Ammon's horn (tissue), 1 donor: Measurements from ENCODE around the gene SSH2.
"Not testable (repeated sequence)": the region's sequence is repeated elsewhere in the genome, so short reads cannot be mapped to it uniquely, and the experiment has no call there.

Experiments
- DNase-seq: peaks from one replicate; pipeline ENCODE4 v3.0.0-alpha.2; 2016; ENCODE audit warnings: low spot score

Gene SSH2, protein sequence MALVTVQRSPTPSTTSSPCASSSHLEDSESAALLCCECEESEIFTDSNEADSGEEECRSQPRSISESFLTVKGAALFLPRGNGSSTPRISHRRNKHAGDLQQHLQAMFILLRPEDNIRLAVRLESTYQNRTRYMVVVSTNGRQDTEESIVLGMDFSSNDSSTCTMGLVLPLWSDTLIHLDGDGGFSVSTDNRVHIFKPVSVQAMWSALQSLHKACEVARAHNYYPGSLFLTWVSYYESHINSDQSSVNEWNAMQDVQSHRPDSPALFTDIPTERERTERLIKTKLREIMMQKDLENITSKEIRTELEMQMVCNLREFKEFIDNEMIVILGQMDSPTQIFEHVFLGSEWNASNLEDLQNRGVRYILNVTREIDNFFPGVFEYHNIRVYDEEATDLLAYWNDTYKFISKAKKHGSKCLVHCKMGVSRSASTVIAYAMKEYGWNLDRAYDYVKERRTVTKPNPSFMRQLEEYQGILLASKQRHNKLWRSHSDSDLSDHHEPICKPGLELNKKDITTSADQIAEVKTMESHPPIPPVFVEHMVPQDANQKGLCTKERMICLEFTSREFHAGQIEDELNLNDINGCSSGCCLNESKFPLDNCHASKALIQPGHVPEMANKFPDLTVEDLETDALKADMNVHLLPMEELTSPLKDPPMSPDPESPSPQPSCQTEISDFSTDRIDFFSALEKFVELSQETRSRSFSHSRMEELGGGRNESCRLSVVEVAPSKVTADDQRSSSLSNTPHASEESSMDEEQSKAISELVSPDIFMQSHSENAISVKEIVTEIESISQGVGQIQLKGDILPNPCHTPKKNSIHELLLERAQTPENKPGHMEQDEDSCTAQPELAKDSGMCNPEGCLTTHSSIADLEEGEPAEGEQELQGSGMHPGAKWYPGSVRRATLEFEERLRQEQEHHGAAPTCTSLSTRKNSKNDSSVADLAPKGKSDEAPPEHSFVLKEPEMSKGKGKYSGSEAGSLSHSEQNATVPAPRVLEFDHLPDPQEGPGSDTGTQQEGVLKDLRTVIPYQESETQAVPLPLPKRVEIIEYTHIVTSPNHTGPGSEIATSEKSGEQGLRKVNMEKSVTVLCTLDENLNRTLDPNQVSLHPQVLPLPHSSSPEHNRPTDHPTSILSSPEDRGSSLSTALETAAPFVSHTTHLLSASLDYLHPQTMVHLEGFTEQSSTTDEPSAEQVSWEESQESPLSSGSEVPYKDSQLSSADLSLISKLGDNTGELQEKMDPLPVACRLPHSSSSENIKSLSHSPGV (N-terminal part only)

DNA sequence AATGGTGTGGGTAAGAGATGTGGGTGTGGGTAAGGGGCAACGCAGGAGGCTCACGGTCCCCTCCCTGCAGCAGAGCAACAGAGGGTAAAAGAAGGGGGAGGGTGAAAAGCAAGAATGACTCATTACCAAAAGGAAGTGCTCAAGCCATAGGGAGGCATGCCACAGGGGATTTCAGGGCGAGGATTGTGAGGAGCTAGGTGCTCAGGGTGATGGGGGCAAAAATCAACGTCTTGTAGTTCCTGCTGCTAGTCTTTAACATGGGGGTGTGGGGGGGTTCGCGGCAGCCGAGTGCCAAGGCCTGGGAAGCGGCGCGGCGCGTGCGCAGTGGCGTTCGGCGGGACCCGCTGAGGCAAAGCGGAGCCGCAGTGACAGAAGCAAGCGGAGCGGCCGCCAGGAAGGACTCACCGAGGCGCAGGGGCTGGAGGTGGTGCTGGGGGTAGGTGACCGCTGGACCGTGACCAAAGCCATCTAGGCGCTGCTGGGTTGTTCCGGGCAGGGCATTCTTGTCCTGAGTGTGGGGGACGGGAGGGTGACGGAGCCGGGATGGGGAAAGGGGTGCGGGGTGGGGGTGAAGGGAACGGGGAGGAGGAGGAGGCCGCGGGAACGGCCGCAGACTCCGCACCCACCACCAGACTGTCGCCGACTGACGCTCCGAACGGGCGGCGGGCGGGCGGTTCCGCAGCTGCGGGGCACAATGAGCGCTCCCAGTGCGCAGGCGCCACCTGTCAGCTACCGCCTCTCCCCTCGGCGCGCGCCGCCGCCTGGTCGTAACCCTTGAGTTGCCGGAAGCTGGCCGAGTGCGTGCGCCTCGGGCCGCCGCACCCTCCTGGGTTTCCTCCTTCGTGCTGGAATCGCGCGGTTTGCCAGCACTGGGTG is at the start of gene SSH2:
Gene SSH2, minus strand, starts transcription at position 696 of the 876 bp plus-strand sequence. Its CDS starts 228 bp downstream, at position 468.
- DNase-seq: peak; percentile 91

DNA sequence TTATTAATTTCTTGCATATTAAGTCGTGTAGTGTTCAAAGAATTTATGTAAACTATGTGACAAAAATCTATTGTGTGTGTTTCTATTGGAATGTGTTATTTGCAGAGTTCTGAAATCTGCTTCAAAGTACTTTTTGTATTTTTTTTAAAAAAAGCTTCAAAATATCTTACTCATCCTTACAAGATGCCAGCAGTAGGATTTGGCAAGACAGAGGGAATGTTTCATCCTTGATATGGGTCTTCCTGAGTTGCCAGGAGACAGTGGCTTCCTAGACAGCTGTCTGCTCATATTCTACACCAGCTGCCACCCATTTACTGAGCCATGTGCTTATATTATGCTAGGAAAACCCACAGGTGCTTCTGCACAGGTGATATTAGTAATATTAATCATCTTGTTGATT is 47.8 kb upstream of the SSH2 start:
- DNase-seq: peak; percentile 20

DNA sequence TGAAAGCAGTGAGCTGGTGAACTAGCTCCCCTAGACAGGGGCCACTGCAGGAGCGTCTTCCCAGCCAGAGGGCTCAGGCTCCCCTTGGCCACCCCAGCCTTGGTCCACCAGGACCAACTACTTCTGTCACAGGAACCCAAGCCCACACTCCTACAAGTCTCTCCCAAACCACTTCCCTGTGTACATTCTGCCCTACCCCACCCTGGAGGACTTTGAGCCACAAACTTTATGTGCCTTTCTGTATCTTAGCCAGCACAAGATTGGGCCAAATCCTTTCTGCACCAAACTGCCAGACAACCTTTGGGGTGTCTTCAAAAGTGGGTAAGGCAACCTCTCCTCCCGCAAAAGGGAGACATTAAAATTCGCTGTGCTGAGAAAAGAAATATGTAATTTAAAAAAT is 43.0 kb upstream of the SSH2 start:
- DNase-seq: no peak

DNA sequence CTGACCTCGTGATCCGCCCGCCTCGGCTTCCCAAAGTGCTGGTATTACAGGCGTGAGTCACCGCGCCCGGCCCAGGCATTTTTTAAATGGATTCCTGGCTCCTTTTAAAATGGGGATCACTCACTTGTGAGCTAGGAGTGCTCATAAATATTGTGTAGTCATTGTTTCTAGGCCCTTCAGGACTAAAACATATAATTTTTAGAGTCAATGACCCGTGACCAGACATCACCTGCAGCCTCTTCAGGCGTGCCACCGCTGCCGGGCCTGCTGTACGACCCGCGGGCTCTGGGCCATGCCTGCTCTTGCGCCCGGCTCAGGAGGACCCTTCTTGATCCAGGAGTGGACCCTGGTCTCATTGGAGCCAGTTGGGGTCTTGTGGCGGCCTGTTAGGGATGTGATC is 42.2 kb upstream of the SSH2 start:
- DNase-seq: no peak

DNA sequence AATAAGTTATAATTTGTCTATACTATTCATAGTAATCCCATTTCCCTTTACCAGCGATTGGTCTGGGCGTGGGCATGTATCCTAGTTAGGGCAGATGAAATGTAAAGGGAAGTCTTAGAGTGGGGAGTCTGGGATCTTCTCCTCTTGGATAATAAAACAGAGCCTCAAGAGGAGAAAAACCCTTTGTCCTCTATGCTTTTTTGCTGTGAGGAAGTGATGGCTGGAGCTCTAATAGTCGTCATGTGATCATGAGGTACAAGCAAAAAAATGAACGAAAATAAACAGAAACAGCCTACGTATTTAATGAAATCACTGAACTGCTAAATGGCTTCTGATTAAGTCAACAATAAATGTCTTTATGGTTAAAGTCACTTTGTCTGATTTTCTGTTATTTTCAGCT is 38.2 kb upstream of the SSH2 start:
- DNase-seq: no peak

DNA sequence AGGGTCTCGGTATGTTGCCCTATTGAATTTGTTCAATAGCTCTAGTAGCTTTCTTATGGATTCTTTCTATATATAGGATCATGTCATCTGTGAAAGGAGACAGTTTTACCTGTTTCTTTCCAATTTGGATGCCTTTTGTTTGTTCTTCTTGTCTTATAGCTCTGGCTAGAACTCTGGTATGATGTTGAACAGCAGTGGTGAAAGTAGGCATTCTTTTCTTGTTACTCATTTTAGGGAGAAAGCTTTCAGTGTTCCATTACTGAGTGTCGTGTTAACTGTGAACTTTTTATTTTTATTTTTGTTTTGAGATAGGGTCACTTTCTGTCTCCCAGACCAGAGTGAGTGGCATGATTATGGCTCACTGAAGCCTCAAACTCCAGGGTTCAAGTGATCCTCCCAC is 32.6 kb upstream of the SSH2 start:
- DNase-seq: no peak

DNA sequence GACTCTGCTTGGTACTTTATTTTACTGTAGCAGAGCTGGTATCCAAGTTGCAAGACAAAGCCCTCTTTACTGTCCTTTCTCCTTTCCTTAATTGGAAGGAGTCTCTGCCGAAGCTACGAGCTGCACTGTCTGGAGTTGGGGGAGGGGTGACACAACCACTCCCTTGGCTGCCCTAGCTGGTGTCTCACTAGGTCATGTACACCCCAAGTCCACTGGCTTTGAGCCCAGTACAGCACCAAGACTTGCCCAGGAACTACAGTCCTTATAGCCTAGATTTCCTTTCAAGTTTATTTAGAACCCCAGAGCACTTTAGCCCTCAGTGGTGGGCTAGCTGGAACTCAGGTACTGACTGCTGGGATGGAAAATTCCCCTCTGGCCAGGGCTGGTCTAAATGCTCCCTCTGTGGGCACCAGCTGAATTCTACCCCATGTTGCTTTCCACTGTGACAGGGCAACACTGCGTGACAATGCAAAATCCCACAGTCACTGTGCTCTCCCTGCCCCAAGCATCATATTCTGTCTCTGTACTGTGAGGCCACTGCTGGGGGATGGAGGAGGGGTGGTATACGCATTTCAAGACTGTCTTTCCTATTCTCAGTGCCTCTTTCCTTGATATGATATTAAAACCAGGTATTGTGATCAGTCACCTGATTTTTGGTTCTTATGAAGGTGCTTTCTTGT is 29.8 kb upstream of the SSH2 start:
- no peak for DNase-seq

DNA sequence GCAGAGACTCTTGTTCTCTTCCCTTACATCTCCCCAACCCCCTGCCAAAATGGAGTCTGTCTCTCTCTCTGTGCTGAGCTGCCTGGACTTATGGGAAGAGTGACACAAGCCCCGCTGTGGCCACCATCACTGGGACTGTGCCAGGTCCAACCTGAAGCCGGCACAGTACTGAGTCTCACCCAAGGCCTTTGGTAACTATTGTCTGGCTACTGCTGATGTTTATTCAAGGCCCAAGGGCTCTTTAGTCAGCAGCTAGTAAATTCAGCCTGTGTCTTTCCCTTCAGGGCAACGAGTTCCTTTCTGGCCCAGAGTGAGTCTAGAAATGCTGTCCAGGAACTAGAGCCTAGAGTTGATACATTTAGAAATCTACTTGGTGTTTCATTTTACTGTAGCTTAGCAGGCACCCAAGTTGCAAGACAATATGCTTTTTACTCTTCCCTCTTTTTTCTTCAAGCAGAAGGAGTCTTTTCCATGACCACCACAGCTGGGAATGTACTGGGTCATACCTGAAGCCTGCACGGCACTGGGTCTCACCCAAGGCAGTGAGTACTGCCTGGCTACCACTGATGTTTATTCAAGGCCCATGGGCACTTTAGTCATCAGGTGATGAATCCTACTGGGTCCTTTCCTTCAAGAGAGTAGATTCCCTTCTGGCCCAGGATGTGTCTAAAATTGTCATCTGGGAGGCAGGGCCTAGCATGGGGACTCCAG is 29.1 kb upstream of the SSH2 start:
- no peak for DNase-seq

DNA sequence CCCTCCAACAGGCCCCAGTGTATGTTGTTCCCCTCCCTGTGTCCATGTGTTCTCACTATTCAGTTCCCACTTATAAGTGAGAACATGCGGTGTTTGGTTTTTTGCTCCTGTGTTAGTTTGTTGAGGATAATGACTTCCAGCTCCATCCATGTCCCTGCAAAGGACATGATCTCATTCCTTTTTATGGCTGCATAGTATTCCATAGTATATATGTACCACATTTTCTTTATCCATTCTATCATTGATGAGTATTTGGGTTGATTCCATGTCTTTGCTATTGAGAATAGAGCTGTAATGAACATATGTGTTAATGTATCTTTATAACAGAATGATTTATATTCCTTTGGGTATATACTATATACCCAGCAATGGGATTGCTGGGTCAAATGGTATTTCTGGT is 27.5 kb upstream of the SSH2 start:
- not testable (repeated sequence) for DNase-seq

DNA sequence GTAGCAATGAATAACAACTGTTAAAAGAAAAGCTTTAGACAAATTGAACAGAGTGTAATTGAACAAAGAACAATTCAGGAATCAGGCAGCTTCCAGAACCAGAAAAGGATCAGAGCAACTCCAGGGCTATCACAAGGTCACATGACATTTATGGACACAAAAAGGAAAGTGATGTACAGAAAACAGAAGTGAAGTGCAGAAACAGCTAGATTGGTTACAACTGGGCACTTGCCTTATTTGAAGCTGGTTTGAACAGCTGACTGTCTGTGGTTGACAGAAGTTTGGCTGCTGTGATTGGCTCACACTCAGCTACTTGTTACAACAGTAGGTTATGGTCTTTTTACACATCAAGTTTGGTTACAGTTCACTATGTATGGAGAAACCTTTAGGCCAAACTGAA is 26.2 kb upstream of the SSH2 start:
- peak; percentile 9 for DNase-seq

DNA sequence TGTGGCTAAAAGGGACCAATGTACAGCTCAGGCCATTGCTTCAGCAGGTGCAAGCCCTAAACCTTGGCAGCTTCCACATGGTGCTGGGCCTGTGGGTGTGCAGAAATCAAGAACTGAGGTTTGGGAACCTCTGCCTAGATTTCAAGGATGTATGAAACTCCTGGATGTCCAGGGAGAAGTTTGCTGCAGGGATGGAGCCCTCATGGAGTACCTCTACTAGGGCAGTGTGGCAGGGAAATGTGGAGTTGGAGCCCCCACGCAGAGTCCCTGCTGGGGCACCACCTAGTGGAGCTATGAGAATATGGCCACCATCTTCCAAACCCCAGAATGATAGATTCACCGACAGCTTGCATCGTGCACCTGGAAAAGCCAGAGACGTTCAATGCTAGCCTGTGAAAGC is 24.4 kb upstream of the SSH2 start:
- DNase-seq: no peak

DNA sequence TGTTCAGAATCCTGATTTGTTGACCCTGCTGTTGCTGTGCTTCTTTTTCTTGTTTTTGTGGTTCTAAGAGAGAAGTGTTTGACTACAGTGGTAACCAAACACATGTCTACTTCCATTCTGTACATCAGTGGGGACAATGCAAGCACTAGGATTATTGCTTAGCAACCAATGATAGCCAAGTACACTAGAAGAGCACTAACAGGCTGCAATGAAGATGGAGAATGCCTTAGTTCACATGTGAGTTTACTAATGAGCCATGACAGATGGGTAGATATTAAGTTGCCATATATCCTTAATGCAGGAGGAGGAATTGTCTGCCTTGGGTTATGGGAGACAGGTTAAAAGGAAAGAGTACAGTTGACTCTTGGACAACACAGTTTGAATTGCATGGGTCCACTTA is 19.7 kb upstream of the SSH2 start:
- DNase-seq: no peak

DNA sequence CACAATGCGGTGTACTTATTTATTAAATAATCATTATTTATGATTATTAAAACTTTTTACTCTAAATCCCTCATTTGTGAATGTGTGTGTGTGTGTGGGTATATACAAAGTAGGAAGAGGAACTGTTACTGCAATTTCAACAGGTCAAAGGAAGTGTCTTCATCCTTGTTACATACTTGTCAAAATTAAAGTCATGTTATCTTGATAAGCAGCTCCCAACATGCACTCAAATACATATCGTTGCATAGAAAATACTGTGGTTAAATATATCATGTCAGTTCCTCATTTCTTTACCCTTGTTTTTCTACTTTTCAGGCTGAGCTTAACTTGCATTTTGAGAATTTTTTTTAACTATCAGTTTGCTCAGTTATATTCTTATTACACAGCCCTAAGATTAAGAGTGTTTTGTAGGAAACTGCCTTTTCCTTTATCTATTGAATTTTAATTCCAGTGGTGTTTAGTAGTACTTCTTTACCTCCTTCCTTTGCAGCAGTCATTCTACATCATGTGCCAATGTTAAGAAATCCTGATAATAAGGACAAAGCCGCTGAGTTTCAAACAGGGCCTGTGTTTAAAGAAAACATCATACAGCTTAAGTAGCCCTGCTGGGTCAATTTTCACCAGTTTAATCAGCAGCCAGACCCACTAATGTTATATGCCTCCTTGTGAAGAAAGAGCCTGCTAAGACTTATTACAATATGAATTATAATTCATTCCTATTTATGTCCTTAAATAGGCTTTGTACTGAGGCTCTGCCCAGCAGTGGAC is 18.6 kb upstream of the SSH2 start:
- no peak for DNase-seq

DNA sequence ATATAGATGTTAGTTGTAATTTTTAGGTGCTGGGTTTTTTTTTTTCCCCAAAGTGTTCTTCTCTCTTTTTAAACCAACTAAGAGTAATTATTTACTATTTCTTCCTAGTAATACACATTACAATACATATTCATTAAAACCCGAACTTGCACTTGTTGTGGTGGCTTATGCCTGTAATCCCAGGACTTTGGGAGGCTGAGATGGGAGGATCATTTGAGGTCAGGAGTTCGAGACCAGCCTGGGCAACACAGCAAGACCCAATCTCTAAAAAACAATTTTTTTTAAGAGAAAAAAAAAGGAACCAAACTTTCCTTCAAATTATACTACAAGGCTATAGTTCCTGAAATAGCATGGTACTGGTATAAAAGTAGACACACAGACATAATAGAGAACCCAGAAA is 15.3 kb upstream of the SSH2 start:
- no peak for DNase-seq

DNA sequence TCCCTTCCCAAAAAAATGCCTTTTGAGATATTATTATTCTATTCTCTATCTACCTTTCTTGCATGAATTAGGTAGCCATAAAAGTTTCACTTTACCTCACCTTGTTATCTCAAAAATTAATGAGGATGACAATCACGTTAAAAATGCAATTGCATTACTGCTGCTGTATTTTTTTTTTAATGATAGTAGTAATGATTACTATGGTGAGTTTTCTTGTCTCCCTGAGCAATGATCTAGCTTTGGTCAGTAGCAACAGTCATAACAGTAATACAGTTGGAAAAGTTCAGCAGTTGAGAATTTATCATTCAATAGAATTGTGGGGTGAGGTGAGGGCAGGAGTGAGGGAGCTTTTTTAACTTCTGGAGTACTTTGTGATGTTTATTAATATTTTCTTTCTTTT is 11.3 kb upstream of the SSH2 start, which contains the start of gene EFCAB5:
Gene EFCAB5, plus strand, starts transcription at position 301 of the 400 bp plus-strand sequence. CDS start 163 bp downstream, outside the sequence.
- DNase-seq: no peak

DNA sequence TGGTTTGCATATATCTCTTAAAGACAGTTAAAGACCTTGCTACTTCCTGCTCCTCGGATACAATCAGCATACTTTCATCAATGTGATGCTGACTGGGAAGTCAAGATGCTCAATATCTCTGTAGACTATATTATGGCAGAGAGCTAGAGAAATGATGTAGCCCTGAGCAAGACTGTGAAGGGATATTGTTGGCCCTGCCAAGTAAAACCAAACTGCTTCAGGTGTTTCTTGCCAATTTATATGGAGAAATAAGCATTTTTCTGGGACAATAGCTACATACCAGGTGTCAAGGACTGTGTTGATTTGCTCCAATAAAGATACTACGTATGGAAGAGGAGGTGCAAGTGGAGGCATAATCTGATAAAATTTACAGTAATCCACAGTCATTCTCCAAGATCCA is 6.7 kb upstream of the SSH2 start:
- no peak for DNase-seq

DNA sequence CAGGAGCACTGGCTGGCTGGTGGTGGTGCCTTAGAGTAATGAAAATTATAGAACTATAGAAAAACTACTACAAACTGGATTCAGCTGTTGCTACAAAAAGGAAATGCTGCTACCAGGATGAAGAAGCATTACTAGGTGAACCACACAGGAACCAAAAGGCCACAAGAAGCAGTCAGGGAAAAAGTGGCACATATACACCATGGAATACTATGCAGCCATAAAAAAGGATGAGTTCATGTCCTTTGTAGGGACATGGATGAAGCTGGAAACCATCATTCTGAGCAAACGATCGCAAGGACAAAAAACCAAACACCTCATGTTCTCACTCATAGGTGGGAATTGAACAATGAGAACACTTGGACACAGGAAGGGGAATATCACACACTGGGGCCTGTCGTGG is 5.9 kb upstream of the SSH2 start:
- not testable (repeated sequence) for DNase-seq

DNA sequence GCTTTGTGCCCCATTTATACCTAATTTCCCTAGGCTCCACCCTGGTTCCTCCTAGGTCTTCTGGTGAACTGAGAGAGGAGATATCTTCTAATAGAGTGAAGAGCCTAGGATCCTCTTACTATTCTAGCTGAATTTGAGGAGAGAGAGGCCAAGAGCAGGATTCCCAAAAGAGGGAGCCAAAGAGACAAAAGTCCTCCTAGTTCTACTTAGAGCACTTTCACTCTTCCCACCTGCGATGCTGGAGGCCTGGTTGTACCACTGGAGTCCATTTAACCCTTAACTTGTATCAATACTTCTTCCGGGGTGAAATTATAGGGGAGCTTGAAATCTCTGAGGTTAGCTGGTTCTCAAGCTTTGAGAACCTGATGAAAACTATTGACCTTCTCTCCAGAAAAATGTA is 3.4 kb upstream of the SSH2 start:
- peak; percentile 23 for DNase-seq

DNA sequence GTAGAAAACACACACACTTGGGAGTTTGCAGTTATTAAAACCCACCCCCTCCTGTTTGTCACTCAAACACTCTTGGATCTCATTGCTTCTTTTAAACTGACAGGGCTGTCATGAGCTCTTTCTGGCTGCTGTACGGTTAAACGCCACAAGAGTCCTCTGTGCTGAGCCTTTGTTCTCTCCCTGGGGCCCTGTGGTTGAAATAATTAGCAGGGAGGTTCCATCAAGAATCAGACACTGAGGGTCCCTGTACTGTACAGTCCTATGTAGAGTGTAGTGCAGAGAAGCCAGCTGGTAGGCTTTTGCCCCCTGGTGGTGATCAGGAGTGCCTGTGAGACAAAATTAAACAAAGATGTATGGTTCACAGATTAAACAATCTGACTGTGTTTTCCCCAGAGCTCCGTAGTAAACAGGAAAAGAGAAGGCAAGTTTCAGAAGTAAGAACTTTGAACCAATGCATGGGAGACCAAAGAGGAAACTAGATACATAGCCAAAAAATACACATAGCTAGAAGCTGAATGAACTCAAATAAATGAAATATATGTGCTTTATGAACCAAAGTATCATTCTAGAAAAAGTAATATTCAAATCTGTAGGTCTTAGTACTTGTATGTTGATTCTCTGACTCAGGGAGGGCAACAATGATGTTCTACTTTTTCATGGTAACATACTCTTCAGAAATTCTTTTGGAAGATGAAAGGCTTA is 1.4 kb upstream of the SSH2 start:
- DNase-seq: peak; percentile 95
